ENCODE measurements around the gene CERS6. TPM values are rescaled to one million over a fixed set of nuclear protein-coding genes. Genes with fewer than 3 reads are reported as not detected.

CERS6 gene
- total and polyA plus RNA-seq, 4 donors, result 4.3 to 10.6 (median 6.4) TPM

- no peaks in the 10 kb centered on the region for H3K9me3 ChIP-seq (ENCODE audit: control insufficient read depth, low read length)
- intact Hi-C loops (cut with DNase I), result no loop called here
- H3K27ac ChIP-seq (ENCODE audit: low read depth in 1 of 2, low read length in 2 of 2), result no peak overlapping the region
- no peak overlapping the region for H3K4me3 ChIP-seq (ENCODE audit: low read length in 2 of 2)
- DNase-seq, result peak in 1 of 2 donors; percentile 69
- ATAC-seq (ENCODE audit: low FRiP score), result no peak
- 55 to 77% methylated on average over 5 of the region's 5 CpGs for WGBS, 2 donors
- no peaks in the 10 kb centered on the region for H3K4me1 ChIP-seq (ENCODE audit: control insufficient read depth in 1 of 2, insufficient read depth in 2 of 2, low read length in 2 of 2)
- no peaks in the 10 kb centered on the region for H3K27me3 ChIP-seq (ENCODE audit: control insufficient read depth in 1 of 2, insufficient read depth in 2 of 2, low read length in 1 of 2)
- H3K36me3 ChIP-seq (ENCODE audit: control insufficient read depth in 1 of 2, insufficient read depth in 2 of 2, low read length in 1 of 2), result no peaks in the 10 kb centered on the region
Observed at GRCh38 chr2:168550670-168551069, 94.6 kb downstream of the CERS6 start.

- Histone ChIP-seq H3K27me3 (ENCODE audit: control insufficient read depth in 1 of 2, insufficient read depth in 2 of 2, low read length in 1 of 2) (no peaks in the 10 kb centered on the region), H3K36me3 (ENCODE audit: control insufficient read depth in 1 of 2, insufficient read depth in 2 of 2, low read length in 1 of 2) (no peaks in the 10 kb centered on the region), H3K4me1 (ENCODE audit: control insufficient read depth in 1 of 2, insufficient read depth in 2 of 2, low read length in 2 of 2) (no peaks in the 10 kb centered on the region), H3K27ac (ENCODE audit: low read depth in 1 of 2, low read length in 2 of 2) (no peak overlapping the region), H3K9me3 (ENCODE audit: control insufficient read depth, low read length) (no peaks in the 10 kb centered on the region), H3K4me3 (ENCODE audit: low read length in 2 of 2) (no peak overlapping the region)
- WGBS, 2 donors, result 84 to 88% methylated on average over 2 of the region's 2 CpGs
- ATAC-seq (ENCODE audit: low FRiP score) (no peak), DNase-seq (no peak)
- intact Hi-C loops (cut with DNase I), result no loop called here
Observed at GRCh38 chr2:168552450-168552856, 96.4 kb downstream of the CERS6 start.

GRCh38 chr2:168555283-168555682 is 99.2 kb downstream of the CERS6 start:
- Histone ChIP-seq H3K36me3 (ENCODE audit: control insufficient read depth in 1 of 2, insufficient read depth in 2 of 2, low read length in 1 of 2) (no peaks in the 10 kb centered on the region), H3K4me1 (ENCODE audit: control insufficient read depth in 1 of 2, insufficient read depth in 2 of 2, low read length in 2 of 2) (no peaks in the 10 kb centered on the region), H3K27me3 (ENCODE audit: control insufficient read depth in 1 of 2, insufficient read depth in 2 of 2, low read length in 1 of 2) (no peaks in the 10 kb centered on the region), H3K27ac (ENCODE audit: low read depth in 1 of 2, low read length in 2 of 2) (no peak overlapping the region), H3K4me3 (ENCODE audit: low read length in 2 of 2) (no peak overlapping the region), H3K9me3 (ENCODE audit: control insufficient read depth, low read length) (no peaks in the 10 kb centered on the region)
- WGBS, 2 donors, result 93% methylated on average over 3 of the region's 3 CpGs
- intact Hi-C loops (cut with DNase I), result no loop called here
- DNase-seq (no peak), ATAC-seq (ENCODE audit: low FRiP score) (no peak)

- DNase-seq (no peak), ATAC-seq (ENCODE audit: low FRiP score) (no peak)
- Histone ChIP-seq H3K27ac (ENCODE audit: low read depth in 1 of 2, low read length in 2 of 2) (no peak overlapping the region), H3K4me1 (ENCODE audit: control insufficient read depth in 1 of 2, insufficient read depth in 2 of 2, low read length in 2 of 2) (no peaks in the 10 kb centered on the region), H3K27me3 (ENCODE audit: control insufficient read depth in 1 of 2, insufficient read depth in 2 of 2, low read length in 1 of 2) (no peaks in the 10 kb centered on the region), H3K36me3 (ENCODE audit: control insufficient read depth in 1 of 2, insufficient read depth in 2 of 2, low read length in 1 of 2) (no peaks in the 10 kb centered on the region), H3K4me3 (ENCODE audit: low read length in 2 of 2) (no peak overlapping the region), H3K9me3 (ENCODE audit: control insufficient read depth, low read length) (no peaks in the 10 kb centered on the region)
- 85 to 96% methylated on average over 2 of the region's 2 CpGs for WGBS, 2 donors
- intact Hi-C loops (cut with DNase I), result no loop called here
Observed at GRCh38 chr2:168559187-168559586, 103.1 kb downstream of the CERS6 start.

- intact Hi-C loops (cut with DNase I), result no loop called here
- H3K27me3 ChIP-seq (ENCODE audit: control insufficient read depth in 1 of 2, insufficient read depth in 2 of 2, low read length in 1 of 2), result no peaks in the 10 kb centered on the region
- DNase-seq, result no peak
Observed at GRCh38 chr2:168560817-168561499, 104.9 kb downstream of the CERS6 start.

GRCh38 chr2:168561991-168562390 is 105.9 kb downstream of the CERS6 start:
- WGBS, 2 donors, result 96 to 97% methylated on average over 6 of the region's 6 CpGs
- Histone ChIP-seq H3K27ac (ENCODE audit: low read depth in 1 of 2, low read length in 2 of 2) (no peak overlapping the region), H3K4me1 (ENCODE audit: control insufficient read depth in 1 of 2, insufficient read depth in 2 of 2, low read length in 2 of 2) (no peaks in the 10 kb centered on the region), H3K27me3 (ENCODE audit: control insufficient read depth in 1 of 2, insufficient read depth in 2 of 2, low read length in 1 of 2) (no peaks in the 10 kb centered on the region), H3K4me3 (ENCODE audit: low read length in 2 of 2) (no peak overlapping the region), H3K36me3 (ENCODE audit: control insufficient read depth in 1 of 2, insufficient read depth in 2 of 2, low read length in 1 of 2) (no peaks in the 10 kb centered on the region), H3K9me3 (ENCODE audit: control insufficient read depth, low read length) (no peaks in the 10 kb centered on the region)
- intact Hi-C loops (cut with DNase I), result no loop called here
- DNase-seq (no peak), ATAC-seq (ENCODE audit: low FRiP score) (no peak)

More at GRCh38 chr2:168560817-168561499, 104.9 kb downstream of the CERS6 start:
- Histone ChIP-seq H3K9me3 (ENCODE audit: control insufficient read depth, low read length) (no peaks in the 10 kb centered on the region), H3K4me3 (ENCODE audit: low read length in 2 of 2) (no peak overlapping the region), H3K4me1 (ENCODE audit: control insufficient read depth in 1 of 2, insufficient read depth in 2 of 2, low read length in 2 of 2) (no peaks in the 10 kb centered on the region), H3K27ac (ENCODE audit: low read depth in 1 of 2, low read length in 2 of 2) (no peak overlapping the region), H3K36me3 (ENCODE audit: control insufficient read depth in 1 of 2, insufficient read depth in 2 of 2, low read length in 1 of 2) (no peaks in the 10 kb centered on the region)
- no peak for ATAC-seq (ENCODE audit: low FRiP score)
- WGBS, 2 donors, result 73 to 75% methylated on average over 7 of the region's 7 CpGs

- 98 to 100% methylated on average over 1 of the region's 1 CpG for WGBS, 2 donors
- intact Hi-C loops (cut with DNase I), result no loop called here
- Histone ChIP-seq H3K27ac (ENCODE audit: low read depth in 1 of 2, low read length in 2 of 2) (no peak overlapping the region), H3K27me3 (ENCODE audit: control insufficient read depth in 1 of 2, insufficient read depth in 2 of 2, low read length in 1 of 2) (no peaks in the 10 kb centered on the region), H3K9me3 (ENCODE audit: control insufficient read depth, low read length) (no peaks in the 10 kb centered on the region), H3K4me1 (ENCODE audit: control insufficient read depth in 1 of 2, insufficient read depth in 2 of 2, low read length in 2 of 2) (peaks cover 0 to 2% of the 10 kb centered on the region in 2 donors), H3K36me3 (ENCODE audit: control insufficient read depth in 1 of 2, insufficient read depth in 2 of 2, low read length in 1 of 2) (no peaks in the 10 kb centered on the region), H3K4me3 (ENCODE audit: low read length in 2 of 2) (no peak overlapping the region)
- DNase-seq (no peak), ATAC-seq (ENCODE audit: low FRiP score) (no peak)
Observed at GRCh38 chr2:168562971-168563370, 106.9 kb downstream of the CERS6 start.

- DNase-seq (no peak), ATAC-seq (ENCODE audit: low FRiP score) (no peak)
- Histone ChIP-seq H3K9me3 (ENCODE audit: control insufficient read depth, low read length) (no peaks in the 10 kb centered on the region), H3K27ac (ENCODE audit: low read depth in 1 of 2, low read length in 2 of 2) (no peak overlapping the region), H3K4me3 (ENCODE audit: low read length in 2 of 2) (no peak overlapping the region), H3K27me3 (ENCODE audit: control insufficient read depth in 1 of 2, insufficient read depth in 2 of 2, low read length in 1 of 2) (no peaks in the 10 kb centered on the region), H3K36me3 (ENCODE audit: control insufficient read depth in 1 of 2, insufficient read depth in 2 of 2, low read length in 1 of 2) (no peaks in the 10 kb centered on the region), H3K4me1 (ENCODE audit: control insufficient read depth in 1 of 2, insufficient read depth in 2 of 2, low read length in 2 of 2) (peaks cover 0 to 2% of the 10 kb centered on the region in 2 donors)
- intact Hi-C loops (cut with DNase I), result no loop called here
Observed at GRCh38 chr2:168564641-168565040, 108.6 kb downstream of the CERS6 start.

GRCh38 chr2:168565112-168565511 is 109.0 kb downstream of the CERS6 start:
- DNase-seq, result no peak
- H3K36me3 ChIP-seq (ENCODE audit: control insufficient read depth in 1 of 2, insufficient read depth in 2 of 2, low read length in 1 of 2), result no peaks in the 10 kb centered on the region
- 89 to 93% methylated on average over 6 of the region's 6 CpGs for WGBS, 2 donors

More at GRCh38 chr2:168565112-168565511, 109.0 kb downstream of the CERS6 start:
- Histone ChIP-seq H3K27me3 (ENCODE audit: control insufficient read depth in 1 of 2, insufficient read depth in 2 of 2, low read length in 1 of 2) (no peaks in the 10 kb centered on the region), H3K4me3 (ENCODE audit: low read length in 2 of 2) (no peak overlapping the region), H3K4me1 (ENCODE audit: control insufficient read depth in 1 of 2, insufficient read depth in 2 of 2, low read length in 2 of 2) (peaks cover 0 to 2% of the 10 kb centered on the region in 2 donors), H3K9me3 (ENCODE audit: control insufficient read depth, low read length) (no peaks in the 10 kb centered on the region), H3K27ac (ENCODE audit: low read depth in 1 of 2, low read length in 2 of 2) (no peak overlapping the region)
- ATAC-seq (ENCODE audit: low FRiP score), result no peak
- intact Hi-C loops (cut with DNase I), result no loop called here
